Choroid plexus epithelial cell (primary cell): ENCODE results near the gene AMFR.

Source experiments
- DNase-seq: peaks from one replicate; pipeline ENCODE4 v3.0.0-alpha.2; 2010; ENCODE audit warnings: low read depth
- H3K4me3 ChIP-seq: 2 replicates; pipeline ENCODE4 v1.5.1; 2011; ENCODE audit warnings: low read depth, mild to moderate bottlenecking, control low read depth, low read length, moderate library complexity
- CTCF ChIP-seq: conservative IDR thresholded peaks from 2 replicates; pipeline ENCODE4 v1.5.1; 2011; ENCODE audit warnings: low read depth, mild to moderate bottlenecking, control low read depth, inconsistent platforms, low read length, moderate library complexity

AMFR gene

GRCh38 chr16:56368545-56368944 is 56.8 kb downstream of the AMFR start:
- DNase-seq: no peak
- no peak for TF ChIP-seq CTCF
- H3K4me3 ChIP-seq: no peak overlapping the region

- no peak for DNase-seq
- no peak overlapping the region for H3K4me3 ChIP-seq
- TF ChIP-seq CTCF: no peak
Observed at GRCh38 chr16:56367764-56368163, 57.6 kb downstream of the AMFR start.

GRCh38 chr16:56366945-56367344 is 58.4 kb downstream of the AMFR start:
- no peak for DNase-seq
- no peak for TF ChIP-seq CTCF
- no peak overlapping the region for H3K4me3 ChIP-seq

GRCh38 chr16:56365552-56365951 is 59.8 kb downstream of the AMFR start:
- DNase-seq: no peak
- TF ChIP-seq CTCF: no peak
- no peak overlapping the region for H3K4me3 ChIP-seq

- no peak overlapping the region for H3K4me3 ChIP-seq
- TF ChIP-seq CTCF: no peak
- DNase-seq: no peak
Observed at GRCh38 chr16:56364865-56365264, 60.5 kb downstream of the AMFR start.

GRCh38 chr16:56363781-56364565 is 61.4 kb downstream of the AMFR start:
- H3K4me3 ChIP-seq: no peak overlapping the region
- DNase-seq: no peak
- TF ChIP-seq CTCF: no peak

- no peak for TF ChIP-seq CTCF
- H3K4me3 ChIP-seq: no peak overlapping the region
- no peak for DNase-seq
Observed at GRCh38 chr16:56363181-56363716, 62.1 kb downstream of the AMFR start.
